ENCODE data around the gene RNASE11.

RNASE11 gene

GRCh38 chr14:20607617-20608016 lies 19.8 kb upstream of the RNASE11 start:
- H3K4me3 ChIP-seq (ENCODE audit: low read depth, low read length), result no peak overlapping the region
- TF ChIP-seq CTCF (IDR thresholded peaks at IDR 0.05; ENCODE audit: low read depth, low read length, missing control alignments), result no peak
- DNase-seq (ENCODE audit: low read depth), result no peak

DNA sequence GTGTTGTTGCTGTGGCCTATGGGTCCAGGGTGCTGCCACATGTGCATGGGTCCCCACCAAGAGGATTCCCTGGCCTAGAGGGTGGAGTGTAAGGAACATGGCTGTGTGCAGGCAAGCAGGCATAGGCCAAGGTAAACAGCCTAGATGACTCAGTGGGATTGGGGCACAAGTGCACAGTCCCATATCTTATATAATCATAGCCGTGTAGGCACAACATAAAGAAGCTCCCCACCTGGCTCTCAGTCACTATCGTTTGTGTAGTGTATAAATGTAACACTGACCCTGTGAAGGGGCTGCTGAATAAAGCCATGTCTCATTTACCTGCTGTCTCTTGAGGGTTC lies 19.1 kb upstream of the RNASE11 start:
- no peak for TF ChIP-seq CTCF (IDR thresholded peaks at IDR 0.05; ENCODE audit: low read depth, low read length, missing control alignments)
- DNase-seq (ENCODE audit: low read depth), result no peak
- no peak overlapping the region for H3K4me3 ChIP-seq (ENCODE audit: low read depth, low read length)

- DNase-seq (ENCODE audit: low read depth), result no peak
- peak; percentile 56 for TF ChIP-seq CTCF (IDR thresholded peaks at IDR 0.05; ENCODE audit: low read depth, low read length, missing control alignments)
- no peak overlapping the region for H3K4me3 ChIP-seq (ENCODE audit: low read depth, low read length)
Observed at GRCh38 chr14:20606190-20606901, 18.5 kb upstream of the RNASE11 start.

DNA sequence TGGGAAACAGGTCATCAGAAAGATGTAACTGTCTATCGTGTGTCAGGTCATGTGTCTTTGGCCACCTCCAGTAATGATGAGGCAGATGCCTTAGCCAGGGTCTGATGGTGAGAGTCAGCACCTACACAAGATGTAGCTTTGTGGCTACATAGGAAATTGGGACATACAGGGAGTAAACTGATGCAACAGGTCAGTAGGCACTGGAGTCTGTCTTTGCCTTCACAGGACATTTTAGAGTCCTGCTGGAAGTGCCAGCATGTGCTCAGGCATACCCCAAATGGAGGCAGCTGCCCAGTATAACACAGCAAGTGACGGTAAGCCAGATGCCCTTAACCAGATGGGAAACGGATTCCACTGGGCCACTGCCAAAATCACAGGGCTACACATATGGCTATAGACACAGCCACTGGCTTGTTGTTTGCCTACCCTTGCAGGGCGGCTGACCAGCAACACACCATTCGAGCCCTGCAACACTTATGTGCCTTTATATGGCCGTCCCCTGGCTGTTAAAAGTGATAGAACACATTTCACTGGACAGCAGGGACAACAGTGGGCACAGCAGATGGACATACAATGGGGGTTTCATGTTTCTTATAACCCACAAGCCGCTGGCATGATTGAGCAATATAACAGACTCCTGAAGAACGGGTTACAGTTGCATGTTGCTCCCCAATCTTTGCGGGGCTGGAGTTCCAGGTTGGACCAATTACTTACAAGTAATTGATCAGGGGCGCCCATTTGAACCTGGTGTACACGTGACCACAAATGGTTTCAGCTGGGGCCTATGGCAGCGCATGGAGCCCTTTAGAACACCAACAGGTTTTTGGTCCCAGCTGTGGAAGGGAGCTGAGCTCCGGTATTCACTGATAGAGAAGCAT lies 16.3 kb upstream of the RNASE11 start:
- H3K4me3 ChIP-seq (ENCODE audit: low read depth, low read length), result no peak overlapping the region
- DNase-seq (ENCODE audit: low read depth), result no peak
- no peak for TF ChIP-seq CTCF (IDR thresholded peaks at IDR 0.05; ENCODE audit: low read depth, low read length, missing control alignments)

- H3K4me3 ChIP-seq (ENCODE audit: low read depth, low read length), result no peak overlapping the region
- no peak for TF ChIP-seq CTCF (IDR thresholded peaks at IDR 0.05; ENCODE audit: low read depth, low read length, missing control alignments)
- no peak for DNase-seq (ENCODE audit: low read depth)
Observed at GRCh38 chr14:20602583-20602982, 14.8 kb upstream of the RNASE11 start.

- TF ChIP-seq CTCF (IDR thresholded peaks at IDR 0.05; ENCODE audit: low read depth, low read length, missing control alignments), result no peak
- DNase-seq (ENCODE audit: low read depth), result no peak
- no peak overlapping the region for H3K4me3 ChIP-seq (ENCODE audit: low read depth, low read length)
Observed at GRCh38 chr14:20601522-20601921, 13.7 kb upstream of the RNASE11 start.
